AG04450 (cell line): ENCODE data around the gene CERK. TPM values are rescaled to one million over a fixed set of nuclear protein-coding genes. Genes with fewer than 3 reads are reported as not detected.

Source experiments
- CTCF ChIA-PET: fragments of 300-600, 350-600 bp; formaldehyde crosslinking; extraction: SDS; loops from one replicate; lab custom pipeline; 2022; ENCODE audit warnings: antibody characterized with exemption, inconsistent platforms; lab: Charles Lee
- POLR2A ChIA-PET: fragments of 350-600 bp; formaldehyde crosslinking; extraction: SDS; loops from one replicate; lab custom pipeline; 2021; ENCODE audit warnings: antibody characterized with exemption, inconsistent platforms; lab: Yijun Ruan, JAX
- DNase-seq: peaks from one replicate; pipeline ENCODE4 v3.0.0-alpha.2; 2011; ENCODE audit warnings: low read depth, low spot score
- H3K27ac ChIP-seq: one replicate; pipeline ENCODE4 v1.5.1; 2012; ENCODE audit warnings: low read depth, low read length, control low read depth
- H3K27me3 ChIP-seq: one replicate; pipeline ENCODE4 v1.6.0; 2012; ENCODE audit warnings: low read length; ENCODE audit not compliant: control insufficient read depth, insufficient read depth
- H3K4me3 ChIP-seq: 2 replicates; pipeline ENCODE4 v1.5.1; 2011; ENCODE audit warnings: mild to moderate bottlenecking, low read depth, low read length, control low read depth
- H3K9me3 ChIP-seq: 2 replicates; pipeline ENCODE4 v1.5.1; 2012; ENCODE audit warnings: low read length; ENCODE audit not compliant: control insufficient read depth, insufficient read depth
- CTCF ChIP-seq: IDR thresholded peaks from 2 replicates; pipeline ENCODE4 v1.5.1; 2011; ENCODE audit warnings: low read depth, low read length, control low read depth, inconsistent platforms
- polyA plus RNA-seq: library from polyadenylated mRNA; depleted of rRNA; stranded (reverse); fragments of >200 nt; gene quantifications from 2 replicates; pipeline ENCODE4 v1.2.3, GENCODE V29; 2011

The CERK gene
- polyA plus RNA-seq, 1 experiment, result 29.0 TPM

DNA sequence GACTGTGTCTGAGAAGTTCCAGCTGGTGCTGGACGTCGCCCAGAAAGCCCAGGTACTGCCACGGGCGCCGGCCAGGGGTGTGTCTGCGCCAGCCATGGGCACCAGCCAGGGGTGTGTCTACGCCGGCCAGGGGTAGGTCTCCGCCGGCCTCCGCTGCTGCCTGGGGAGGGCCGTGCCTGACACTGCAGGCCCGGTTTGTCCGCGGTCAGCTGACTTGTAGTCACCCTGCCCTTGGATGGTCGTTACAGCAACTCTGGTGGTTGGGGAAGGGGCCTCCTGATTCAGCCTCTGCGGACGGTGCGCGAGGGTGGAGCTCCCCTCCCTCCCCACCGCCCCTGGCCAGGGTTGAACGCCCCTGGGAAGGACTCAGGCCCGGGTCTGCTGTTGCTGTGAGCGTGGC lies 69.9 kb downstream of the CERK start:
- ChIA-PET POLR2A (no interaction called here), CTCF (no interaction called here)
- H3K9me3 ChIP-seq, result no peaks in the 10 kb centered on the region; the same call in 1 of the 2 replicates
- no peak overlapping the region for H3K4me3 ChIP-seq
- no peak for DNase-seq
- H3K27me3 ChIP-seq, result no peaks in the 10 kb centered on the region
- TF ChIP-seq CTCF, result no peak
- no peak overlapping the region for H3K27ac ChIP-seq

- no peaks in the 10 kb centered on the region; the same call in 1 of the 2 replicates for H3K9me3 ChIP-seq
- no peak overlapping the region for H3K27ac ChIP-seq
- no peak overlapping the region for H3K4me3 ChIP-seq
- no peaks in the 10 kb centered on the region for H3K27me3 ChIP-seq
- no peak for DNase-seq
- CTCF ChIA-PET, result no interaction called here
- POLR2A ChIA-PET, result no interaction called here
- TF ChIP-seq CTCF, result no peak
Measured at GRCh38 chr22:46667245-46667623, 70.8 kb downstream of the CERK start.

DNA sequence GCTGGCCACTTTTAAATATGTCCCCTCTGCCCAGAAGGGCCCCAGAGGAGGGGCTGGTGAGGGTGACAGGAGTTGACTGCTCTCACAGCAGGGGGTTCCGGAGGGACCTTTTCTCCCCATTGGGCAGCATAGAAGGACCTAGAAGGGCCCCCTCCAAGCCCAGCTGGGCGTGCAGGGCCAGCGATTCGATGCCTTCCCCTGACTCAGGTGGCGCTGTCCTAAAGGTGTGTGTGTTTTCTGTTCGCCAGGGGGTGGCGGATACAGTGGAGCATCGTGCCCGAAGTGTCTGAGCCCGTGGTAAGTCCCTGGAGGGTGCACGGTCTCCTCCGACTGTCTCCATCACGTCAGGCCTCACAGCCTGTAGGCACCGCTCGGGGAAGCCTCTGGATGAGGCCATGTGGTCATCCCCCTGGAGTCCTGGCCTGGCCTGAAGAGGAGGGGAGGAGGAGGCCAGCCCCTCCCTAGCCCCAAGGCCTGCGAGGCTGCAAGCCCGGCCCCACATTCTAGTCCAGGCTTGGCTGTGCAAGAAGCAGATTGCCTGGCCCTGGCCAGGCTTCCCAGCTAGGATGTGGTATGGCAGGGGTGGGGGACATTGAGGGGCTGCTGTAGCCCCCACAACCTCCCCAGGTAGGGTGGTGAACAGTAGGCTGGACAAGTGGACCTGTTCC lies 71.3 kb downstream of the CERK start:
- Histone ChIP-seq H3K27ac (no peak overlapping the region), H3K4me3 (no peak overlapping the region), H3K9me3 (no peaks in the 10 kb centered on the region; the same call in 1 of the 2 replicates), H3K27me3 (no peaks in the 10 kb centered on the region)
- no peak for DNase-seq
- ChIA-PET POLR2A (no interaction called here), CTCF (no interaction called here)
- no peak for TF ChIP-seq CTCF

GRCh38 chr22:46665751-46666280 lies 72.2 kb downstream of the CERK start:
- no peak for DNase-seq
- ChIA-PET CTCF (no interaction called here), POLR2A (no interaction called here)
- Histone ChIP-seq H3K27ac (no peak overlapping the region), H3K9me3 (no peaks in the 10 kb centered on the region; the same call in 1 of the 2 replicates), H3K4me3 (no peak overlapping the region), H3K27me3 (peaks cover 2% of the 10 kb centered on the region)
- TF ChIP-seq CTCF, result no peak

DNA sequence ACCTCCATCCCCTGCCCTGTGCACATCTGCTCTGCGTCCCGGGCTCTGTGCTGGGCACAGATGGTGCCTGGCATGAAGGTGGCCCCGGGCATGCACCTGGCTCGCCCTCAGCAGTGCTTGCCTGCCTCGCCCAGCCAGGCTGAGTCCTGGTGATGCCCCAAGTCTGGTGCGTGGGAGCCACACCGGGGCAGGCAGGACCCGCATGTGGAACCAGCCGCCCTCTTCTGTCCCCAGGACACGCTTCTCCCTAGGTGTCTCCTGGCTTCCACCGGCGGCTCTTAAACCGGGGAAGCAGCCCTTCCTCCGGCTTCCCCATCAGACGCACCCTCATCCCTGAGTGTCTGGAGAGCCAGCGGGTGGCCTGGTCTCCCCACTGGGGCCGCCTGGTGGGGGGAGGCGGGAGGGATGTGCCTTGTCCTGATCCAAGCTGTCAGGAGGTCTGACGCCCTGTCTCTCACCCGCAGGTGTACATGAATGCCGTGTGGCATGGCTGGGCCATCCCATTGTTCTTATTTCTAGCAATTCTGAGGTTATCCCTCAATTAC lies 72.8 kb downstream of the CERK start:
- ChIA-PET POLR2A (no interaction called here), CTCF (no interaction called here)
- Histone ChIP-seq H3K27me3 (peaks cover 2% of the 10 kb centered on the region), H3K27ac (no peak overlapping the region), H3K9me3 (no peaks in the 10 kb centered on the region; the same call in 1 of the 2 replicates), H3K4me3 (no peak overlapping the region)
- no peak for TF ChIP-seq CTCF
- no peak for DNase-seq
